Left lung (tissue), 10 donors: Measurements from ENCODE around the gene WDPCP. TPM values are rescaled to one million over a fixed set of nuclear protein-coding genes. Genes with fewer than 3 reads are reported as not detected.
"Not testable (repeated sequence)": the region's sequence is repeated elsewhere in the genome, so short reads cannot be mapped to it uniquely, and the experiment has no call there.

ENCODE experiments used
- ATAC-seq: fragments of 200-7000 bp; cut with Tn5 transposase; one replicate; pipeline ENCODE4 v1.9.1; 2020; ENCODE audit warnings: moderate library complexity
- DNase-seq, 4 donors: peaks; one replicate each; pipeline ENCODE4 v3.0.0-alpha.2; 2013 to 2020
- H3K27ac ChIP-seq, 2 donors: fragments of 200-600 bp; sonication (generic) in 1 of 2; one replicate each; pipeline versions ENCODE4 v1.5.0 to v1.8.0; 2020 to 2021
- H3K27me3 ChIP-seq, 2 donors: fragments of 200-600 bp; sonication (generic) in 1 of 2; one replicate each; pipeline versions ENCODE4 v1.5.0 to v1.8.0; 2020 to 2021
- H3K36me3 ChIP-seq, 2 donors: fragments of 200-600 bp; sonication (generic) in 1 of 2; one replicate each; pipeline versions ENCODE4 v1.5.0 to v1.8.0; 2020 to 2021
- H3K4me1 ChIP-seq, 2 donors: fragments of 200-600 bp; one replicate each; pipeline ENCODE4 v1.8.0; 2021
- H3K4me3 ChIP-seq, 2 donors: fragments of 200-600 bp; sonication (generic) in 1 of 2; one replicate each; pipeline versions ENCODE4 v1.5.0 to v1.8.0; 2020 to 2021; ENCODE audit warnings: mild to moderate bottlenecking in 1 of 2
- H3K9me3 ChIP-seq, 2 donors: fragments of 200-600 bp; sonication (generic) in 1 of 2; one replicate each; pipeline versions ENCODE4 v1.5.0 to v1.8.0; 2020 to 2021
- intact Hi-C, 2 donors: fragments of 100-400 bp; cut with DNase I; formaldehyde crosslinking; loops; one replicate each; pipeline versions ENCODE4 v1.11.2 to v1.14.2; 2022
- polyA plus RNA-seq, 6 donors: library from polyadenylated mRNA; unstranded; fragments of 120-200 nt; gene quantifications; one replicate each; pipeline ENCODE4 v1.2.1, GENCODE V29; 2013; ENCODE audit not compliant: insufficient read length in 6 of 6
- total RNA-seq, 2 donors: library from RNA; stranded (reverse); fragmentation: NEBNext Ultra II Directional; extraction: Animal tissue kit (Norgen Biotek cat#: 25700); gene quantifications; one replicate each; pipeline ENCODE4 v1.2.1, GENCODE V29; 2021
- TF ChIP-seq, protein P1 (sequence below), 2 donors: fragments of 200-600 bp; sonication (generic) in 1 of 2; IDR thresholded peaks; one replicate each; pipeline versions ENCODE4 v1.5.0 to v1.8.0; 2021; ENCODE audit warnings: antibody characterized with exemption in 2 of 2
- donor health status: DM: no; HTN: yes; CAD: no.
- donor health status: DM: no; HTN: no; CAD: no.

The WDPCP gene
- total and polyA plus RNA-seq, 8 donors: 9.0 to 17.5 (median 14.4) TPM

GRCh38 chr2:63627866-63628265 is 39.6 kb upstream of the WDPCP start:
- peaks cover 5 to 18% of the 10 kb centered on the region in 2 donors for H3K9me3 ChIP-seq
- no peak overlapping the region for H3K4me3 ChIP-seq
- TF ChIP-seq, protein P1, sequence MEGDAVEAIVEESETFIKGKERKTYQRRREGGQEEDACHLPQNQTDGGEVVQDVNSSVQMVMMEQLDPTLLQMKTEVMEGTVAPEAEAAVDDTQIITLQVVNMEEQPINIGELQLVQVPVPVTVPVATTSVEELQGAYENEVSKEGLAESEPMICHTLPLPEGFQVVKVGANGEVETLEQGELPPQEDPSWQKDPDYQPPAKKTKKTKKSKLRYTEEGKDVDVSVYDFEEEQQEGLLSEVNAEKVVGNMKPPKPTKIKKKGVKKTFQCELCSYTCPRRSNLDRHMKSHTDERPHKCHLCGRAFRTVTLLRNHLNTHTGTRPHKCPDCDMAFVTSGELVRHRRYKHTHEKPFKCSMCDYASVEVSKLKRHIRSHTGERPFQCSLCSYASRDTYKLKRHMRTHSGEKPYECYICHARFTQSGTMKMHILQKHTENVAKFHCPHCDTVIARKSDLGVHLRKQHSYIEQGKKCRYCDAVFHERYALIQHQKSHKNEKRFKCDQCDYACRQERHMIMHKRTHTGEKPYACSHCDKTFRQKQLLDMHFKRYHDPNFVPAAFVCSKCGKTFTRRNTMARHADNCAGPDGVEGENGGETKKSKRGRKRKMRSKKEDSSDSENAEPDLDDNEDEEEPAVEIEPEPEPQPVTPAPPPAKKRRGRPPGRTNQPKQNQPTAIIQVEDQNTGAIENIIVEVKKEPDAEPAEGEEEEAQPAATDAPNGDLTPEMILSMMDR (IDR thresholded peaks at IDR 0.05): no peak
- H3K4me1 ChIP-seq: no peaks in the 10 kb centered on the region
- H3K27me3 ChIP-seq: no peaks in the 10 kb centered on the region
- intact Hi-C loops: no loop called here
- H3K27ac ChIP-seq: no peak overlapping the region
- H3K36me3 ChIP-seq: no peaks in the 10 kb centered on the region
- no peak for DNase-seq
- no peak for ATAC-seq

DNA sequence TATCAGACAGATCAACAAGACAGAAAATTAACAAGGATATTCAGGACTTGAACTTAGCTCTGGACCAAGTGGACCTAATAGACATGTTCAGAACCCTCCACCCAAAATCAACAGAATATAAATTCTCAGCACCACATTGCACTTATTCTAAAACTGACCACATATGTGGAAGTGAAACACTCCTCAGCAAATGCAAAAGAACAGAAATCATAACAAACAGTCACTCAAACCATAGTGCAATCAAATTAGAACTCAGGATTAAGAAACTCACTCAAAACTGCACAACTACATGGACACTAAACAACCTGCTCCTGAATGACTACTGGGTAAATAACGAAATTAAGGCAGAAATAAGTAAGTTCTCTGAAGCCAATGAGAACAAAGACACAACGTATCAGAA is 35.5 kb upstream of the WDPCP start:
- H3K9me3 ChIP-seq, H3K27me3 ChIP-seq, H3K27ac ChIP-seq, H3K4me1 ChIP-seq, H3K4me3 ChIP-seq, H3K36me3 ChIP-seq, intact Hi-C loops, DNase-seq, ATAC-seq: not testable (repeated sequence)

DNA sequence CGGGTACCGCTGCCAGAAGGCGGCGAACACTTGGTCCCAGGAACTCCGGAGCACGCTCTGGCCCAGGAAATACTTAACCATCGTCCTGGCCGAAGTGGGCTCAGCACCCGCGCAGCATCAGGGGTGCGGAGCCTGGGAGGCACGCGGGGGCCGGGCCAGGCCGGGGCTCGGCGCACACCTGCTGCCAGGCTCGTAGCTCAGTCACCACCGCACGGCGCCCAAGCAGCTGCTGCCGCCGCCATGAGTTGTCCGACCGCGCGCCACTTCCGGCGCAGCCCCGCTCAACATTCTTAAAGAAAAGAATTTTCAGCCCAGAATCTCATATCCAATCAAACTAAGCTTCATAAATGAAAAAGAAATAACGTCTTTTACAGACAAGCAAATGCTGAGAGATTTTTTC is 34.5 kb upstream of the WDPCP start:
- Histone ChIP-seq H3K36me3 (no peaks in the 10 kb centered on the region), H3K4me3 (no peak overlapping the region), H3K27me3 (no peaks in the 10 kb centered on the region), H3K9me3 (no peaks in the 10 kb centered on the region), H3K27ac (no peak overlapping the region), H3K4me1 (no peaks in the 10 kb centered on the region)
- intact Hi-C loops: no loop called here
- DNase-seq: no peak
- TF ChIP-seq, protein P1 (IDR thresholded peaks at IDR 0.05): no peak
- no peak for ATAC-seq

DNA sequence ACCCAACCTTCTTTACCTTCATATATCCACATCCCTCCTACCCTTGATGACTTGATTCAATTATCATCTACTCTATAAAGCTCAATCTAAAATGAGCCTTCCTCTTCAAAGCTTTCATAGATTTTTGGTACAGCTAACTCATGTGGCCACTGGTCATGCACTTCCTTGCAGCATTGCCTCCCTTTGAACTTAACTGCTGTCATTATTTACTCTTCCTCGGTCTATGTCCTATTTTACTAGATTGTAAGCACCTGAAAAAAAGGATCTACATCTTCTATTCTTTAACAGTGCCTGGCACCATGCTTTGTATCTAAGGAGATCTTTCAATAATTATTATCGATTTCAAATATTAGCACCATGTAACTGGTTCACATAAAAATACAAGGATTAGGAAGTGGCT is 31.1 kb upstream of the WDPCP start:
- intact Hi-C loops: no loop called here
- no peaks in the 10 kb centered on the region for H3K36me3 ChIP-seq
- no peak for DNase-seq
- no peaks in the 10 kb centered on the region for H3K27me3 ChIP-seq
- H3K27ac ChIP-seq: no peak overlapping the region
- H3K4me3 ChIP-seq: no peak overlapping the region
- TF ChIP-seq, protein P1 (IDR thresholded peaks at IDR 0.05): no peak
- H3K9me3 ChIP-seq: no peaks in the 10 kb centered on the region
- ATAC-seq: no peak
- H3K4me1 ChIP-seq: no peaks in the 10 kb centered on the region

- Histone ChIP-seq H3K9me3 (no peaks in the 10 kb centered on the region), H3K4me1 (no peaks in the 10 kb centered on the region), H3K27me3 (no peaks in the 10 kb centered on the region), H3K27ac (no peak overlapping the region), H3K4me3 (no peak overlapping the region), H3K36me3 (no peaks in the 10 kb centered on the region)
- TF ChIP-seq, protein P1 (IDR thresholded peaks at IDR 0.05): no peak
- intact Hi-C loops: no loop called here
- ATAC-seq: no peak
- DNase-seq: no peak
Observed at GRCh38 chr2:63617366-63617765, 29.1 kb upstream of the WDPCP start.
